NCI-H146 (cell line): ENCODE measurements around the gene PPP1R16B.

Experiments used
- DNase-seq: peaks from one replicate; lab custom pipeline; 2025; lab: John Stamatoyannopoulos, UW

Gene PPP1R16B

GRCh38 chr20:38805502-38805957, at the start of gene PPP1R16B:
Gene PPP1R16B (plus strand): TSS chr20:38805697. CDS start chr20:38835926, 30,229 bp downstream.
- DNase-seq, result peak; percentile 66

- no peak for DNase-seq
These were observed 48.2 kb upstream of the PPP1R16B start for GRCh38 chr20:38757145-38757775.

- DNase-seq, result no peak
These were observed 46.4 kb upstream of the PPP1R16B start for GRCh38 chr20:38759106-38759505.

- DNase-seq, result no peak
These were observed 44.5 kb upstream of the PPP1R16B start for GRCh38 chr20:38760978-38761377.

GRCh38 chr20:38762174-38762573, 43.3 kb upstream of the PPP1R16B start:
- no peak for DNase-seq

- DNase-seq, result no peak
These were observed 41.9 kb upstream of the PPP1R16B start for GRCh38 chr20:38763616-38764015.

- DNase-seq, result no peak
These were observed 40.8 kb upstream of the PPP1R16B start for GRCh38 chr20:38764567-38765318.

GRCh38 chr20:38766071-38766470, 39.4 kb upstream of the PPP1R16B start:
- no peak for DNase-seq

- DNase-seq, result no peak
These were observed 35.9 kb upstream of the PPP1R16B start for GRCh38 chr20:38769376-38770295.

GRCh38 chr20:38770546-38770945, 35.0 kb upstream of the PPP1R16B start:
- DNase-seq, result no peak

- DNase-seq, result no peak
These were observed 34.5 kb upstream of the PPP1R16B start for GRCh38 chr20:38770970-38771369.

GRCh38 chr20:38771621-38772020, 33.9 kb upstream of the PPP1R16B start:
- no peak for DNase-seq

- DNase-seq, result no peak
These were observed 31.3 kb upstream of the PPP1R16B start for GRCh38 chr20:38774167-38774566.

GRCh38 chr20:38776363-38776762, 29.1 kb upstream of the PPP1R16B start:
- DNase-seq, result no peak

- DNase-seq, result peak; percentile 20
These were observed 26.0 kb upstream of the PPP1R16B start for GRCh38 chr20:38779247-38780097.

- no peak for DNase-seq
These were observed 23.2 kb upstream of the PPP1R16B start for GRCh38 chr20:38782275-38782674.

- no peak for DNase-seq
These were observed 17.6 kb upstream of the PPP1R16B start for GRCh38 chr20:38787870-38788269.

GRCh38 chr20:38789503-38790199, 15.8 kb upstream of the PPP1R16B start:
- no peak for DNase-seq

GRCh38 chr20:38790200-38791053, 15.1 kb upstream of the PPP1R16B start:
- DNase-seq, result no peak

- no peak for DNase-seq
These were observed 14.2 kb upstream of the PPP1R16B start for GRCh38 chr20:38791291-38791690.
